ENCODE results near the gene C4orf50.

The C4orf50 gene

GRCh38 chr4:5963611-5964010, 54.6 kb downstream of the C4orf50 start:
- no peak overlapping the region for H3K4me3 ChIP-seq (ENCODE audit: low read depth, low read length)
- TF ChIP-seq, protein P1, sequence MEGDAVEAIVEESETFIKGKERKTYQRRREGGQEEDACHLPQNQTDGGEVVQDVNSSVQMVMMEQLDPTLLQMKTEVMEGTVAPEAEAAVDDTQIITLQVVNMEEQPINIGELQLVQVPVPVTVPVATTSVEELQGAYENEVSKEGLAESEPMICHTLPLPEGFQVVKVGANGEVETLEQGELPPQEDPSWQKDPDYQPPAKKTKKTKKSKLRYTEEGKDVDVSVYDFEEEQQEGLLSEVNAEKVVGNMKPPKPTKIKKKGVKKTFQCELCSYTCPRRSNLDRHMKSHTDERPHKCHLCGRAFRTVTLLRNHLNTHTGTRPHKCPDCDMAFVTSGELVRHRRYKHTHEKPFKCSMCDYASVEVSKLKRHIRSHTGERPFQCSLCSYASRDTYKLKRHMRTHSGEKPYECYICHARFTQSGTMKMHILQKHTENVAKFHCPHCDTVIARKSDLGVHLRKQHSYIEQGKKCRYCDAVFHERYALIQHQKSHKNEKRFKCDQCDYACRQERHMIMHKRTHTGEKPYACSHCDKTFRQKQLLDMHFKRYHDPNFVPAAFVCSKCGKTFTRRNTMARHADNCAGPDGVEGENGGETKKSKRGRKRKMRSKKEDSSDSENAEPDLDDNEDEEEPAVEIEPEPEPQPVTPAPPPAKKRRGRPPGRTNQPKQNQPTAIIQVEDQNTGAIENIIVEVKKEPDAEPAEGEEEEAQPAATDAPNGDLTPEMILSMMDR (IDR thresholded peaks at IDR 0.05; ENCODE audit: low read depth, low read length) = no peak

DNA sequence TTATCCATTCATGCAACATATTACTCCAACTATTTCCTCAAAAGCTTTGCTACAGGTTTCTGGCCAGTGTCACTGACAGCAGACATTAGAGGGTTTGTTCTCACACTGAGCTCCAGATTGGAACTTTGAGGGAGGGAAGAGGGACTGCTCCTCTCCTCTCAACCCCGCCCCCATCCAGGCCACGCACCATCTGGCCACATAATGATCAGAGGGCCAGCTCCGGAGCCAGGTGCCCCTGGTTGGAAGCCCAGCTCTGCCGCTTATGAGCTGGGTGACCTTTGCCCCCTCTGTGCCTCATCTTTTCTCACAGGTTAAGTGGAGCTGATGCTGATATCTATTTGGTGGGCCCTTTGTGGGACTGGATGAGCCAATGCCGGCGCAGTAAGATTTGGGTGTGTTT, 55.8 kb downstream of the C4orf50 start:
- H3K4me3 ChIP-seq (ENCODE audit: low read depth, low read length) = no peak overlapping the region
- TF ChIP-seq, protein P1 (IDR thresholded peaks at IDR 0.05; ENCODE audit: low read depth, low read length) = no peak

DNA sequence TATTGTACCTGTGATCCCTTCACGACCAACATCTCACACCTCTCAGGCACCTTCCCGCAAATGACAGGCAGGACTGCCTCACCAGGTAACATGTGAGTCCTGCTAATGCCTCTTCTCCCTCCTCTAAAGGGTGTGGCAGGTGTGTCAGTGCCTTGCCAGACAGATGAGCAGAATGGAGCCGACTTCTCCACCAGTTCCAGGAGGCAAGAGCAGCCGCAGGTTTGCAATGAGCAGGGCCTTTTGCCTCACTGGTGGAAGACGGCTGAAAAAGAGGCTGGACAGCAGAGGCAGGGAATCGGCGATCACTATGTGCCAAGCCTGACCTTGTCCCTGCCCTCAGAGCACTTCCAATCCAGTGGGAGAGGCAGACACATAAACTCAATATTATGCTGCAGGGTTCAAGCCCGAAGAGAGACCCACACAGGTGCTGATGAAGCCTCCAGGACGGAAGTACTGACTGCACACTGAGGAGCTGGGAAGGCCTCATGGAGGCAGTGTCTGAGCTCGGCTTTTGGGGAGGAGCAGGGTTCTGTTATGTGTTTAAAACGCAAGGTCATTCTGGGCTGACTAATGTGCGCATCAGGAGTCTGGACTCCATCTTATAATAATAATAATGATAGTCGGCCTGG, 57.9 kb downstream of the C4orf50 start:
- no peak overlapping the region for H3K4me3 ChIP-seq (ENCODE audit: low read depth, low read length)
- TF ChIP-seq, protein P1 (IDR thresholded peaks at IDR 0.05; ENCODE audit: low read depth, low read length) = no peak

DNA sequence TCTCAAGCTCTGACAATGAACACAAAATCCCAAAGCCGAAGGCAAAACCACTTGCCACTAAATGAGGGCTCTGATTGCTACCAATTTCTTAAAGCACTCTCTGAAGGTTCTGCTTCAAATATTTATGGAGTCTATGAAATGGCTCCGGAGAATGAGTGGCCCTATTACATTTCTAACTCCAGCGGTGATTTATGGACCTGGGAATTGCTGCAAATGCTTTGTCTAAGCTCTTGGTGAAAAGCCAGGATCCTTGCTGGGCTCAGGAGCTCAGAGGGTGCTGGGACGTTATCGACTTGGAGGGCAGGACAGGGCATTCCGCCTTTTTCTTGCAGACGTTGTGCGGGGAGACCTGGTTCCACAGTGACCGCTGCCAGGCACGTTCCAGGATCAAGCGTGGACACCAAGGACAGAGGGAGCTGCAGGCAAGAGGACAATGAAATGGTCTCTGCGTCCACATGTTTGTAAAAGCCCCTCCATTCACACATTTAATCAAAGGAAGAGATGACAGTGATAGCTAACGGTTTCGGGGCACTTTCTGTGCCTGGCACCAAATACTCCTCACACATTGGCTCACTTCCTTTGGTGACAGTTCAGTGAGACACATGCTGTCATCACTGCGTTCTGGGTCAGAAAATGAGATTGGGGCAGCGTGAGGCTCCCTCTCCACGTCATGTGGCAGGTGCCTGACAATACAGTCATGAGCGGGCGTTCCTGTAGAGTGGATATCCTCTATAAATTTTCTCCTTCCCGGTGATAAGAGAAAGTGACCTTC, 58.8 kb downstream of the C4orf50 start:
- H3K4me3 ChIP-seq (ENCODE audit: low read depth, low read length) = no peak overlapping the region
- TF ChIP-seq, protein P1 (IDR thresholded peaks at IDR 0.05; ENCODE audit: low read depth, low read length) = no peak

GRCh38 chr4:5958199-5958735, 60.0 kb downstream of the C4orf50 start:
- TF ChIP-seq, protein P1 (IDR thresholded peaks at IDR 0.05; ENCODE audit: low read depth, low read length) = no peak
- no peak overlapping the region for H3K4me3 ChIP-seq (ENCODE audit: low read depth, low read length)

- no peak overlapping the region for H3K4me3 ChIP-seq (ENCODE audit: low read depth, low read length)
- TF ChIP-seq, protein P1 (IDR thresholded peaks at IDR 0.05; ENCODE audit: low read depth, low read length) = no peak
Observed at GRCh38 chr4:5957076-5957475, 61.2 kb downstream of the C4orf50 start.

Data from WI38 (cell line).